GM18519 (cell line): ENCODE measurements around the gene C1QL4.

Experiments
- ATAC-seq: cut with Tn5 transposase; IDR thresholded peaks from one replicate; pipeline ENCODE4 v1.9.1; 2021; ENCODE audit warnings: mild to moderate bottlenecking, moderate library complexity; ENCODE audit not compliant: unreplicated experiment, low FRiP score

The C1QL4 gene

DNA sequence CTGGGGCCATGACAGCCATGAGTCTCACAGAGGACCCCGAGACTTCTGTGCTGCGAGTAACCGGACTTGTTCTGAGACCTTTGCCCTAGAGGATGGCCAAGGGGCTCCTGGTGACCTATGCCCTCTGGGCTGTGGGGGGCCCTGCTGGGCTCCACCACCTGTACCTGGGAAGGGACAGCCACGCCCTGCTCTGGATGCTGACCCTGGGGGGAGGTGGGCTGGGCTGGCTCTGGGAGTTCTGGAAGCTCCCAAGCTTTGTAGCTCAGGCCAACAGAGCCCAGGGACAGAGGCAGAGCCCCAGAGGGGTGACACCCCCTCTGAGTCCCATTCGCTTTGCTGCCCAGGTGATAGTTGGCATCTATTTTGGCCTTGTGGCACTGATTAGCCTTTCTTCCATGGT is 11.8 kb upstream of the C1QL4 start:
- no peak for ATAC-seq

- ATAC-seq, result no peak
These were observed 10.6 kb upstream of the C1QL4 start for GRCh38 chr12:49347311-49348193.

- no peak for ATAC-seq
These were observed 9.8 kb upstream of the C1QL4 start, which contains the start of gene DNAJC22 for GRCh38 chr12:49346659-49347310. Gene DNAJC22, plus strand, starts transcription at chr12:49346888. Its CDS starts 1,985 bp downstream, at chr12:49348873.

DNA sequence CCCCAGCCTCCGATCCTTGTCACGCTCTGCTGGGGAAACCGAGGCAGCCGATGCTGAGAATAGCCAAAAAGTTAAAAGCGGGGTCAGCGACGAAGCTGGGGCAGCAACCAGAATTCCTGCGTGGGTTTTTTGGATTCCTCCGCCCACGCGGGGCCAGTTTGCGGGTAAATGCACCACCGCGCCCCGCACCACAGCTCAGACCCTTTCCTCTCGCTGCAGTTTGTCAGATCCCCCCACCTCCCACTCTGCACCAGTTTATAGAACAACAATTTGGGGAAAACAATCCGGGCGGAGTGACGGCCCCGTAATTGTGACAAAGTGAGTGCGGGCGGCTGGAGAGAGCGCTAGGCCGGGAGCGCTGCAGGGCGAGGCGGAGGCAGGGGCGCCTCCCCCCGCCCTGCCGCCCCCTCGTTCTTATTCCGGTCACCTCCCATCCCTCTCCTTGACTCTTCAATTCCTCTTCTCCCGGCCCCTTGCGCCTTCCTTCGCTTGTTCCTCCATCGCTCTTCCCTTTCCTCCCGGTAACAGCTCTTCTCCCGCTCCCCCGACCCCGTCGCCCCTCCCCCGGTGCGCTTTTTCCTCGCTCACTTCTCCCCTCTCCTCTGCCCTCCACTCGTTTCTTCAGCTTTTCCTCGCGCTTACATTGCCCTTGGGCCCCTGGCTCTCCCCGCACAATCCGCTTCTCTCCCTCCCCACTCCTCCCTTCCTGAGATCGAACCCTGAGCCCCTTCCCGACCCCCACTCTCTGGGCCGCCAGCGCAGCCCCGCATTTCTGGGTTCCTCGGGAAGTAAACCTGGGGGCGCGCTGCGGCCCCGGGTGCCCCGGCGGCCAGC is 9.1 kb upstream of the C1QL4 start:
- no peak for ATAC-seq

- ATAC-seq, result no peak
These were observed 8.2 kb upstream of the C1QL4 start for GRCh38 chr12:49345051-49345824.

DNA sequence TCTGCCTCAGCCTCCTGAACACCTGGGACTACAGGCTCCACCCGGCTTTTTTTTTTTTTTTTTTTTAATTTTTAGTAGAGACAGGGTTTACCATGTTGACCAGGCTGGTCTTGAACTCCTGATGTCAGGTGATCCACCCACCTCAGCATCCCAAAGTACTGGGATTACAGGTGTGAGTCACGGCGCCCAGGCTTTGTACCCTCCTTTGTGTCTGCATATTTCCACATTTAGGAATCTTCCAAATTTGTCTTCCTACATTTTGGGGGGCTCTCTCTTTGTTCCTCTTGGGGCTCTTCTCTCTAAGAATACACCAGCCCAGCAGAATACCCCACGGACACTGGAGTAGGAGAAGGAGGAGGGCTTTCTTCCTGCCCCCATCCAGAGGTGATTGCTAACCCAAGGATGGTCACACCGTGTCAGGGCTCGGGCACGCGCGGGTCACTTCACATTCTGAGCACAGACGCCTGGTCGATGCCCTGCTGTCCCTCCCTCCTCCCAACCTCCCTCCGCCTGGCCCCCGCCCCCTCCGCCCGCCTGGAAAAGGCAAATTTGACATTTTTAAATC is 7.6 kb upstream of the C1QL4 start:
- ATAC-seq, result no peak

GRCh38 chr12:49342914-49343731 is 6.1 kb upstream of the C1QL4 start:
- ATAC-seq, result no peak

GRCh38 chr12:49342066-49342913 is 5.3 kb upstream of the C1QL4 start:
- peak; percentile 53 for ATAC-seq

- ATAC-seq, result no peak
These were observed 4.7 kb upstream of the C1QL4 start for GRCh38 chr12:49341777-49342065.

GRCh38 chr12:49340971-49341776 is 4.2 kb upstream of the C1QL4 start:
- no peak for ATAC-seq

- no peak for ATAC-seq
These were observed 3.3 kb upstream of the C1QL4 start for GRCh38 chr12:49340095-49340870.

DNA sequence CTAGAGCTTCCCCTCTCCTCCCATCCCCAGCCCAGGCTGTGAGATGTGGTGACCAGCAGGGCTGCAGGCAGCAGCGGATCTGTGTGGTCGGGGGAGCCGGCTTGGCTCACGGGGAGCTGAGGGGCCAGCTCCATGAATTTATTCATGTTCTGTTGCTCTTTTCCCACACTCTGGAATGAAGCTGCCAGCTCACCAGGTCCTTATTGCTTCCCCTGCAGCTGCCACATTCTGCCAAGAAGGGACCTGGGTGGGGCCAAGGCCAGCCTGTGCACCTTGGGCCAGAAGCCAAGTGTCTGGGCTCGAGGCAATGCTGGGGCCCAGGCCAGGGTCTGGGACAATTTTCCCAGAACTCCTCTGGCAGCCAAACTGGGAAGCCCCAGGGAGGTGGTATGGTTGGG is 2.5 kb upstream of the C1QL4 start:
- no peak for ATAC-seq

DNA sequence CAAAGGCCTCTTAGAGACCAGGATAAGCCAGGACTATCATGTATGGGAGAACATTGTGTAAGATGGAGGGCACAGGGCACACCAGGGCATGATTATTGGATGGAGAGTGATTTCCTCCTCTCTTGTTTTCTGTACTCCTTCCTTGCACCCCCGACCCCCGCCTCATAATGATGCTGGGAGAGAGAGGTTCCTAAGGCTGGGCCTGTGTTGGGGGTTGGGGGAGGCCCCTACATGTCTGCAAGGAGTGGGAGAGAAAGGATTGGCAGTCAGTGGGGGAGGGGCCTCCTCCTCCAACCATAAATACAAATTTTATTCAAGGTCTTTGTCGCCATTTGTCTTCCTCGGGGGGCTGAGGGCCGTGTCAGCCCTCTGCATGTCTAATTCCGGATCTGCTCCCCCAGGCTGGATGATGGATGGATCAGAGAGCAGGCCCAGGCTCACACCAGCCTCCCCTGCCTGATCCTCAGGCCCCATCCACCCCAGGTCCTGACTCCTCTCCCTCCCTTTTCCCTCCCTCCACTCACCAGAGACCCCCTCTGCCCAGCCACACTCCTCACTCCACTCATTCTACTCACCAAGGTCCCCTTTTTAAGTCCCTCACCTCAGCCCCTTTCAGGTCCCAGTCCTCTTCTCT is 2.0 kb upstream of the C1QL4 start:
- no peak for ATAC-seq

DNA sequence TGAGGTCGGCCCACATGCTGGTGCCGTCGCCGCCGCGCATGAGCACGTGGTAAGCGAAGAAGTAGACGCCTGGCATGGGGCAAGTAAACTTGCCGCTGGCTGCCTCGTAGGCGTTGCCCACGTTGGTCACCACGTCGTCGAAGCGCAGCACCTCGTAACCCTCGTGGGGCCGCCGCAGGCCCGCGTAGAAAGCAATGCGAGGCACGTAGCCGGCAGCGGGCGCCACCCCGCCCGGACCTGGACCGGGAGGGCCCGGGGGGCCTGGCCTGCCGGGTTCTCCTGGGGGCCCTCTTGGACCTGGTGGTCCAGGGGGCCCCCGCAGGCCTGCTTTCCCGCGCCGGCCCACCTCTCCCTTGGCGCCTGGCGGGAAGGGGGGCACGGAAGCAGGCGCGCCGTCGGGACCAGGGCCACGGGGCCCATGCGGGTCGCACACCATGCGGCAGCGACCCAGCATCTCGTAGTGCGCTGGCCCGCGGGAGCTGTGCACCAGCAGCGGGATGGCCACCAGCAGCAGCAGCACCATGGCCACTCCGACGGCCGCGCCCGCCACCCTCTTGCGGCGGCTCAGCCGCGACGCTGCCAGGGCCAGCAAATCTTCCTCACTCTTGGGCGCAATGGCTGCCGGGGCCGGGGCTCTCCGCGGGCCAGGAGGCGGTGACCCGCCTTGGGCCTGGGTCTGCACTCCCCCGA is 888 bp downstream of the C1QL4 start:
- no peak for ATAC-seq

DNA sequence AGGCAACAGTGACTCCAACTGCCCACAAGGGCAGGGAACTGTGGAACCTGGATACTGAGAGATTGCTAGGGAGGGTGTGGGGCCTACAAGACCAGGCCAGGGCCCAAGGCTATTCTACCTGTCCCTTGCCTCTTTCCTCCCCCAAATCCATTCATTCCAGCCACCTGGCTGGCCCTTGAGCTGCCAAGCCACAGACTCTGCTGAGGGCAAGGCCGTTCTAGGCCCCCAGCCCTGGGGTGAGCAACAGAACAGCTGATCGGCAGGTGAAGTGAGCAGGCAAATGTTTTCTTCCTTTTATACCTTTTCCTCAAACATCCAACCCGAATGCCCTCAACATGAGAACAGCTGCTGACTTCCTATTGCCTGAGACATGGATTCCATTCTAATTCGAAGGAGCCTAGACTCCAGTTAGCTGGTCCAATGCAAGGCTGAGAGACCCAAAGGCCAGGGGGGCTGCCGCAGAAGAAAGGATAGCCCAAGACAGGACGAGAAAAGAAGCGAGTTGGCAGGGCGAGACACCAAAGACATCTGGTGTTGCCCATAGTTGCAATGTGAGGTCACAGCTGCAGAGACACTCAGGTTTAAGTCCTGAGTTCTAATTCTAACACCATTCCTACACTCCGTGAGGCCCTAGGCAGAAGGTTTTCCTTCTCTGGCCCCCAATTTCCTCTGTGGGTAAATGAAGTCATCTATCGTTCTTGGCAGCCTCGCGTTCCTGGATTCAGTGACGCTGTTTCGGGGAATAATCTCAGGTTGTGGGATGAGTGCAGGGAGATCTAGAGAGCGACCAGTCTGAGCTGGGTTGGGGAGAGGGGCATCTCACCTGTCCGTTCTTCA is 1.7 kb downstream of the C1QL4 start:
- ATAC-seq, result no peak
